Measurements from ENCODE around the gene ALMS1. TPM values are rescaled to one million over a fixed set of nuclear protein-coding genes. Genes with fewer than 3 reads are reported as not detected.
A peak's percentile ranks its signal among the peaks of the same experiment; 100 is the strongest.
"Not testable (repeated sequence)": the region's sequence is repeated elsewhere in the genome, so short reads cannot be mapped to it uniquely, and the experiment has no call there.

Gene ALMS1
- total RNA-seq, 3 donors from 2014 or later (not counting 1 experiment from before 2014, with no cell fraction given): 22.9 to 33.8 (median 26.9) TPM

- ATAC-seq (peak in 1 of 3 donors; percentile 57), DNase-seq (no peak)
- H3K27ac Mint-ChIP-seq: no peak overlapping the region
- no peaks in the 10 kb centered on the region for H3K27me3 Mint-ChIP-seq (ENCODE audit: low read depth in 2 of 2)
- no peak overlapping the region for H3K4me3 Mint-ChIP-seq
- intact Hi-C loops (cut with micrococcal nuclease): no loop called here
- H3K27me3 ChIP-seq (ENCODE audit: control insufficient read depth, insufficient read depth, low read length): no peaks in the 10 kb centered on the region
- H3K36me3 Mint-ChIP-seq: no peaks in the 10 kb centered on the region
- H3K27ac ChIP-seq (ENCODE audit: low read length): no peak overlapping the region
- H3K4me1 ChIP-seq (ENCODE audit: control insufficient read depth, insufficient read depth, low read length): no peaks in the 10 kb centered on the region
- no peaks in the 10 kb centered on the region for H3K4me1 Mint-ChIP-seq
- no peaks in the 10 kb centered on the region for H3K9me3 Mint-ChIP-seq
- no peaks in the 10 kb centered on the region for H3K9me3 ChIP-seq (ENCODE audit: control insufficient read depth, insufficient read depth, low read length)
- no peak overlapping the region for H3K4me3 ChIP-seq (ENCODE audit: low read length)
- 77% methylated on average over 1 of the region's 1 CpG for WGBS (ENCODE audit: insufficient coverage)
- peaks cover 18% of the 10 kb centered on the region for H3K36me3 ChIP-seq (ENCODE audit: control insufficient read depth, insufficient read depth, low read length)
- no peak for TF ChIP-seq CTCF (IDR thresholded peaks at IDR 0.05)
These were observed 65.8 kb downstream of the ALMS1 start for GRCh38 chr2:73451263-73451972.

GRCh38 chr2:73457982-73458381, 72.3 kb downstream of the ALMS1 start:
- intact Hi-C loops (cut with micrococcal nuclease): no loop called here
- H3K9me3 ChIP-seq (ENCODE audit: control insufficient read depth, insufficient read depth, low read length): no peaks in the 10 kb centered on the region
- H3K36me3 ChIP-seq (ENCODE audit: control insufficient read depth, insufficient read depth, low read length): peaks cover 6% of the 10 kb centered on the region
- Mint-ChIP-seq H3K27ac (no peak overlapping the region), H3K4me3 (no peak overlapping the region), H3K27me3 (ENCODE audit: low read depth in 2 of 2) (no peaks in the 10 kb centered on the region), H3K36me3 (peaks cover 17% of the 10 kb centered on the region), H3K4me1 (no peaks in the 10 kb centered on the region), H3K9me3 (peaks cover 8 to 10% of the 10 kb centered on the region in 2 donors)
- H3K27me3 ChIP-seq (ENCODE audit: control insufficient read depth, insufficient read depth, low read length): no peaks in the 10 kb centered on the region
- no CpG with 5 or more reads among the region's 3 CpGs for WGBS (ENCODE audit: insufficient coverage)
- DNase-seq (no peak), ATAC-seq (no peak)
- no peak overlapping the region for H3K4me3 ChIP-seq (ENCODE audit: low read length)
- H3K4me1 ChIP-seq (ENCODE audit: control insufficient read depth, insufficient read depth, low read length): no peaks in the 10 kb centered on the region
- H3K27ac ChIP-seq (ENCODE audit: low read length): no peak overlapping the region
- TF ChIP-seq CTCF (IDR thresholded peaks at IDR 0.05): no peak

GRCh38 chr2:73462388-73462787, 76.8 kb downstream of the ALMS1 start:
- H3K27ac ChIP-seq (ENCODE audit: low read length); DNase-seq; H3K4me1 Mint-ChIP-seq; H3K4me1 ChIP-seq (ENCODE audit: control insufficient read depth, insufficient read depth, low read length); H3K36me3 ChIP-seq (ENCODE audit: control insufficient read depth, insufficient read depth, low read length); H3K4me3 Mint-ChIP-seq; intact Hi-C loops (cut with micrococcal nuclease); H3K27me3 ChIP-seq (ENCODE audit: control insufficient read depth, insufficient read depth, low read length); H3K4me3 ChIP-seq (ENCODE audit: low read length); H3K9me3 ChIP-seq (ENCODE audit: control insufficient read depth, insufficient read depth, low read length); ATAC-seq; H3K27ac Mint-ChIP-seq; H3K27me3 Mint-ChIP-seq (ENCODE audit: low read depth in 2 of 2): not testable (repeated sequence)
- 100% methylated on average over 1 of the region's 1 CpG for WGBS (ENCODE audit: insufficient coverage)
- peaks cover 17% of the 10 kb centered on the region for H3K36me3 Mint-ChIP-seq
- peaks cover 8 to 12% of the 10 kb centered on the region in 2 donors for H3K9me3 Mint-ChIP-seq

GRCh38 chr2:73468376-73468775, 82.7 kb downstream of the ALMS1 start:
- no peaks in the 10 kb centered on the region for H3K4me1 Mint-ChIP-seq
- intact Hi-C loops (cut with micrococcal nuclease): no loop called here
- H3K27me3 Mint-ChIP-seq (ENCODE audit: low read depth in 2 of 2): no peaks in the 10 kb centered on the region
- Histone ChIP-seq H3K27ac (ENCODE audit: low read length) (no peak overlapping the region), H3K27me3 (ENCODE audit: control insufficient read depth, insufficient read depth, low read length) (no peaks in the 10 kb centered on the region), H3K4me1 (ENCODE audit: control insufficient read depth, insufficient read depth, low read length) (no peaks in the 10 kb centered on the region), H3K4me3 (ENCODE audit: low read length) (no peak overlapping the region), H3K9me3 (ENCODE audit: control insufficient read depth, insufficient read depth, low read length) (no peaks in the 10 kb centered on the region), H3K36me3 (ENCODE audit: control insufficient read depth, insufficient read depth, low read length) (no peaks in the 10 kb centered on the region)
- H3K9me3 Mint-ChIP-seq: no peaks in the 10 kb centered on the region
- ATAC-seq: no peak
- DNase-seq: no peak
- TF ChIP-seq CTCF (IDR thresholded peaks at IDR 0.05): no peak
- WGBS (ENCODE audit: insufficient coverage): 89% methylated on average over 1 of the region's 1 CpG
- no peak overlapping the region for H3K4me3 Mint-ChIP-seq
- no peaks in the 10 kb centered on the region for H3K36me3 Mint-ChIP-seq
- H3K27ac Mint-ChIP-seq: no peak overlapping the region

GRCh38 chr2:73483874-73484273, 98.2 kb downstream of the ALMS1 start:
- WGBS (ENCODE audit: insufficient coverage): no CpG with 5 or more reads among the region's 1 CpG
- not testable (repeated sequence) for H3K27ac Mint-ChIP-seq, DNase-seq

More at GRCh38 chr2:73483874-73484273, 98.2 kb downstream of the ALMS1 start:
- H3K4me3 ChIP-seq (ENCODE audit: low read length); H3K9me3 Mint-ChIP-seq; ATAC-seq; H3K9me3 ChIP-seq (ENCODE audit: control insufficient read depth, insufficient read depth, low read length); H3K4me3 Mint-ChIP-seq; H3K27ac ChIP-seq (ENCODE audit: low read length); intact Hi-C loops (cut with micrococcal nuclease); H3K36me3 ChIP-seq (ENCODE audit: control insufficient read depth, insufficient read depth, low read length); H3K4me1 ChIP-seq (ENCODE audit: control insufficient read depth, insufficient read depth, low read length); H3K27me3 Mint-ChIP-seq (ENCODE audit: low read depth in 2 of 2); H3K36me3 Mint-ChIP-seq; H3K27me3 ChIP-seq (ENCODE audit: control insufficient read depth, insufficient read depth, low read length): not testable (repeated sequence)
- peaks cover 4 to 14% of the 10 kb centered on the region in 2 donors for H3K4me1 Mint-ChIP-seq
